Inferior parietal cortex (tissue), 1 donor: ENCODE measurements around the gene HLA-DOA.

Experiments used
- DNase-seq: peaks from one replicate; pipeline ENCODE4 v3.0.0-alpha.2; 2016; ENCODE audit errors: extremely low spot score

Gene HLA-DOA

GRCh38 chr6:32963866-32964265, 45.5 kb downstream of the HLA-DOA start:
- DNase-seq: no peak

- no peak for DNase-seq
Observed at GRCh38 chr6:32962213-32962826, 47.1 kb downstream of the HLA-DOA start.

GRCh38 chr6:32960563-32960962, 48.8 kb downstream of the HLA-DOA start:
- DNase-seq: no peak

- DNase-seq: no peak
Observed at GRCh38 chr6:32956176-32956575, 53.2 kb downstream of the HLA-DOA start.

GRCh38 chr6:32954986-32955802, 54.2 kb downstream of the HLA-DOA start:
- no peak for DNase-seq

- DNase-seq: no peak
Observed at GRCh38 chr6:32954267-32954666, 55.1 kb downstream of the HLA-DOA start.
